DND-41 (cell line): Measurements from ENCODE around the gene VWA5B1.

Experiments
- CTCF ChIP-seq: IDR thresholded peaks from 2 replicates; pipeline ENCODE4 v1.5.1; 2012; ENCODE audit warnings: borderline replicate concordance, low read length, moderate library complexity, mild to moderate bottlenecking; ENCODE audit not compliant: poor library complexity, severe bottlenecking; ENCODE audit errors: extremely low read depth
- EZH2 ChIP-seq: IDR thresholded peaks from 3 replicates; pipeline ENCODE4 v1.6.1; 2012; ENCODE audit warnings: borderline replicate concordance, low read depth, mild to moderate bottlenecking, moderate library complexity, low read length, inconsistent platforms; ENCODE audit not compliant: severe bottlenecking

- TF ChIP-seq CTCF (no peak), EZH2 (no peak)
Observed at GRCh38 chr1:20399196-20399595, 108.5 kb downstream of the VWA5B1 start.
